SK-N-MC (cell line): ENCODE measurements around the gene AP2S1.

ENCODE experiments used
- EZH2 ChIP-seq: fragments of 200-600 bp; sonication (generic); IDR thresholded peaks from one replicate; pipeline ENCODE4 v1.6.1; 2017; ENCODE audit warnings: antibody characterized with exemption
- POLR2AphosphoS5 ChIP-seq: IDR thresholded peaks from 2 replicates; pipeline ENCODE4 v1.6.1; 2012; ENCODE audit warnings: mild to moderate bottlenecking, low read depth, low read length, borderline replicate concordance

DNA sequence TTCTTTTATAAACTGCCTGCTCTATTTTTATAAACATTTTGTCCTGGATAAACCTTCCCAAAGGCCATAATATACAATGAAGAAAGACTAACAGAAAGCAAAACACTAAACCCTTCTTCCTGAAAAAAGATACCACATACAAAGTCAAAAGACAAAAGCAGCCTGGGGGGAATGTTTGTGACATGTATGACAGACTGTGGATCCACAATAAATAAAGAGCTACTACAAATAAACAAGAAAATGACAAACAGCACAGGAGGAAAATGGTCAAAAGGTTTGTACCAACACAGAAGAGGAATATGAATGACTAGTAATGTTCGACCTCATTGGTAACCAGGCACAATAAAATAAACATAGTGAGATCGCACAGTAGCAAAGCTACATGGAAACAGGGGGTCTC lies 19.8 kb downstream of the AP2S1 start:
- no peak for TF ChIP-seq EZH2
- no peak for TF ChIP-seq POLR2AphosphoS5
